GM23248 (cell line): Measurements from ENCODE around the gene CENPP. TPM values are rescaled to one million over a fixed set of nuclear protein-coding genes. Genes with fewer than 3 reads are reported as not detected.

Experiments
- DNase-seq: peaks from one replicate; pipeline ENCODE4 v3.0.0-alpha.2; 2015
- H2AFZ ChIP-seq: fragments of 200-600 bp; sonication (generic); 2 replicates; pipeline ENCODE4 v1.6.1; 2016; ENCODE audit warnings: antibody characterized with exemption
- H3F3A ChIP-seq: fragments of 200-600 bp; sonication (generic); 2 replicates; pipeline ENCODE4 v1.6.1; 2016; ENCODE audit warnings: mild to moderate bottlenecking, antibody characterized with exemption, mixed run types; ENCODE audit not compliant: insufficient read depth
- H3K27ac ChIP-seq: fragments of 200-600 bp; sonication (generic); 2 replicates; pipeline ENCODE4 v1.5.1; 2016; ENCODE audit warnings: mild to moderate bottlenecking
- H3K27me3 ChIP-seq: fragments of 200-600 bp; sonication (generic); replicated peaks from 2 replicates; pipeline ENCODE4 v1.6.1; 2016; ENCODE audit warnings: mild to moderate bottlenecking; ENCODE audit not compliant: insufficient read depth
- H3K36me3 ChIP-seq: fragments of 200-600 bp; sonication (generic); 2 replicates; pipeline ENCODE4 v1.6.1; 2016; ENCODE audit warnings: low read depth, mild to moderate bottlenecking
- H3K4me1 ChIP-seq: fragments of 200-600 bp; sonication (generic); 2 replicates; pipeline ENCODE4 v1.6.1; 2016; ENCODE audit warnings: mild to moderate bottlenecking; ENCODE audit not compliant: insufficient read depth
- H3K4me2 ChIP-seq: fragments of 200-600 bp; sonication (generic); one replicate; pipeline ENCODE4 v1.6.1; 2016; ENCODE audit warnings: mild to moderate bottlenecking; ENCODE audit not compliant: unreplicated experiment
- H3K4me3 ChIP-seq: fragments of 200-600 bp; sonication (generic); 2 replicates; pipeline ENCODE4 v1.5.1; 2016; ENCODE audit warnings: mild to moderate bottlenecking
- H3K79me2 ChIP-seq: fragments of 200-600 bp; sonication (generic); 2 replicates; pipeline ENCODE4 v1.6.1; 2016; ENCODE audit warnings: mild to moderate bottlenecking; ENCODE audit not compliant: insufficient read depth
- H3K9ac ChIP-seq: fragments of 200-600 bp; sonication (generic); 2 replicates; pipeline ENCODE4 v1.6.1; 2016; ENCODE audit warnings: mild to moderate bottlenecking
- H3K9me2 ChIP-seq: fragments of 200-600 bp; sonication (generic); 2 replicates; pipeline ENCODE4 v1.6.1; 2016; ENCODE audit warnings: mixed run types, mild to moderate bottlenecking, moderate library complexity; ENCODE audit not compliant: insufficient read depth
- H3K9me3 ChIP-seq: fragments of 200-600 bp; sonication (generic); one replicate; pipeline ENCODE4 v1.6.1; 2017; ENCODE audit warnings: low read depth
- H4K20me1 ChIP-seq: fragments of 200-600 bp; sonication (generic); 2 replicates; pipeline ENCODE4 v1.6.0; 2016; ENCODE audit not compliant: insufficient read depth
- EZH2 ChIP-seq: fragments of 200-600 bp; sonication (generic); IDR thresholded peaks from 2 replicates; pipeline ENCODE4 v1.6.1; 2018; ENCODE audit warnings: antibody characterized with exemption, mild to moderate bottlenecking; ENCODE audit not compliant: insufficient read depth, poor library complexity, severe bottlenecking
- EZH2phosphoT487 ChIP-seq: fragments of 200-600 bp; sonication (generic); IDR thresholded peaks from 2 replicates; pipeline ENCODE4 v1.6.1; 2018; ENCODE audit warnings: antibody characterized with exemption, moderate library complexity, mild to moderate bottlenecking, low read depth; ENCODE audit not compliant: insufficient read depth
- WGBS, 2 experiments: methylation state at CpG; one replicate each; pipeline ENCODE4 v1.1.6; 2015 to 2017; ENCODE audit warnings: low lambda C conversion rate in 2 of 2, low coverage in 1 of 2; ENCODE audit errors: missing lambda C conversion rate in 2 of 2; 5-methylcytosine and 5-hydroxymethylcytosine counted together
- in situ Hi-C: fragments of 300-500 bp; cut with MboI; formaldehyde crosslinking; loops from 2 replicates; pipeline ENCODE4 v1.15.0; 2020
- polyA plus RNA-seq: library from polyadenylated mRNA; unstranded; fragments of >200 nt; fragmentation: Nextera tagmentation; extraction: Ambion mirVana; gene quantifications from 2 replicates; pipeline ENCODE4 v1.2.1, GENCODE V29; 2016
- total RNA-seq: library from RNA; depleted of rRNA; stranded (reverse); fragments of >200 nt; shearing (Covaris generic); gene quantifications from 2 replicates; pipeline ENCODE4 v1.2.3, GENCODE V29; 2014

Gene CENPP
- total and polyA plus RNA-seq, 2 experiments from 2014 or later: 2.5 to 7.4 TPM

GRCh38 chr9:92342825-92343488 is 17.2 kb downstream of the CENPP start:
- Histone ChIP-seq H3K4me2 (no peak overlapping the region), H3K79me2 (no peaks in the 10 kb centered on the region), H3K9me2 (no peaks in the 10 kb centered on the region), H2AFZ (0 out of 2 replicates have a peak overlapping the region, but pooled peaks have one; percentile 7), H3F3A (peaks cover 4% of the 10 kb centered on the region; the same call in 1 of the 2 replicates), H3K9me3 (no peaks in the 10 kb centered on the region), H3K27ac (no peak overlapping the region), H3K4me1 (peaks cover 6% of the 10 kb centered on the region), H3K36me3 (no peaks in the 10 kb centered on the region), H3K9ac (no peak overlapping the region), H4K20me1 (no peaks in the 10 kb centered on the region), H3K4me3 (no peak overlapping the region), H3K27me3 (no peaks in the 10 kb centered on the region)
- in situ Hi-C loops: no loop called here
- whole genome bisulfite sequencing, 2 experiments: 14 to 18% methylated on average over 1 of the region's 1 CpG
- TF ChIP-seq EZH2phosphoT487 (no peak), EZH2 (no peak)
- peak; percentile 68 for DNase-seq

- Histone ChIP-seq H3K4me1 (peaks cover 17% of the 10 kb centered on the region), H3K27ac (no peak overlapping the region), H4K20me1 (no peaks in the 10 kb centered on the region), H3K9me2 (no peaks in the 10 kb centered on the region), H3K36me3 (no peaks in the 10 kb centered on the region), H3K4me2 (no peak overlapping the region), H3K79me2 (no peaks in the 10 kb centered on the region), H3K27me3 (no peaks in the 10 kb centered on the region), H3F3A (peaks cover 15% of the 10 kb centered on the region), H3K9ac (no peak overlapping the region), H3K9me3 (no peaks in the 10 kb centered on the region), H3K4me3 (no peak overlapping the region), H2AFZ (no peak overlapping the region)
- no peak for DNase-seq
- in situ Hi-C loops: loop anchor here (5.0 kb wide), 1 partner anchor 87 kb away; no protein-coding TSS in a partner anchor
- TF ChIP-seq EZH2phosphoT487 (no peak), EZH2 (no peak)
These were observed 19.8 kb downstream of the CENPP start for GRCh38 chr9:92345582-92345981.

- no peaks in the 10 kb centered on the region for H3K36me3 ChIP-seq
- H3K9ac ChIP-seq: peak overlapping the region; percentile 39
- no peaks in the 10 kb centered on the region for H3K9me2 ChIP-seq
- peaks cover 16% of the 10 kb centered on the region for H3F3A ChIP-seq
- no peaks in the 10 kb centered on the region for H3K9me3 ChIP-seq
- in situ Hi-C loops: loop anchor here (5.0 kb wide), 1 partner anchor 82 kb away; no protein-coding TSS in a partner anchor
- WGBS, 2 experiments: 7 to 10% methylated on average over 7 of the region's 7 CpGs
- H2AFZ ChIP-seq: peak overlapping the region; percentile 62
- peak overlapping the region; percentile 51 for H3K4me3 ChIP-seq
- peaks cover 17% of the 10 kb centered on the region for H3K4me1 ChIP-seq
- TF ChIP-seq EZH2: no peak
- TF ChIP-seq EZH2phosphoT487: no peak
- H3K4me2 ChIP-seq: peak overlapping the region; percentile 72
- H4K20me1 ChIP-seq: no peaks in the 10 kb centered on the region
- no peaks in the 10 kb centered on the region for H3K79me2 ChIP-seq
- peak; percentile 70 for DNase-seq
- peak overlapping the region; percentile 73 for H3K27ac ChIP-seq
- H3K27me3 ChIP-seq: no peaks in the 10 kb centered on the region
These were observed 24.3 kb downstream of the CENPP start for GRCh38 chr9:92349771-92350739.

GRCh38 chr9:92350740-92351133 is 25.0 kb downstream of the CENPP start:
- Histone ChIP-seq H3K27ac (peak overlapping the region; percentile 73), H4K20me1 (no peaks in the 10 kb centered on the region)
- in situ Hi-C loops: no loop called here

More at GRCh38 chr9:92350740-92351133, 25.0 kb downstream of the CENPP start:
- peak overlapping the region; percentile 72 for H3K4me2 ChIP-seq
- DNase-seq: no peak
- H3K9me2 ChIP-seq: no peaks in the 10 kb centered on the region
- H3K4me3 ChIP-seq: peak overlapping the region; percentile 51
- H3K9me3 ChIP-seq: no peaks in the 10 kb centered on the region
- no peaks in the 10 kb centered on the region for H3K27me3 ChIP-seq
- H2AFZ ChIP-seq: peak overlapping the region; percentile 62
- no peaks in the 10 kb centered on the region for H3K79me2 ChIP-seq
- H3K36me3 ChIP-seq: no peaks in the 10 kb centered on the region
- peaks cover 16% of the 10 kb centered on the region for H3F3A ChIP-seq
- H3K9ac ChIP-seq: peak overlapping the region; percentile 39
- TF ChIP-seq EZH2 (no peak), EZH2phosphoT487 (no peak)
- peaks cover 17% of the 10 kb centered on the region for H3K4me1 ChIP-seq
